H1 (cell line): ENCODE measurements around the gene MYBL2. TPM values are rescaled to one million over a fixed set of nuclear protein-coding genes. Genes with fewer than 3 reads are reported as not detected.

ENCODE experiments used
- CTCF ChIA-PET: fragments of 300-600 bp; sonication (Branson Sonifier 250); formaldehyde crosslinking; loops from one replicate; lab custom pipeline; 2021; ENCODE audit not compliant: partially characterized antibody; lab: Charles Lee
- POLR2A ChIA-PET: fragments of 300-600 bp; sonication (Branson Sonifier 250); formaldehyde crosslinking; loops from one replicate; lab custom pipeline; 2021; ENCODE audit warnings: inconsistent platforms; ENCODE audit not compliant: partially characterized antibody; lab: Charles Lee
- DNase-seq, 2 experiments: peaks; one replicate each; pipeline versions ENCODE4 v3.0.0 to v3.0.0-alpha.2; 2010 to 2022; ENCODE audit warnings: low spot score in 2 of 2, low read depth in 1 of 2, mixed read lengths in 1 of 2
- FAIRE-seq: peaks from 2 replicates; lab custom pipeline; 2011; peaks lifted over from hg19 to GRCh38; lab: Jason Lieb, UNC
- H2AFZ ChIP-seq: 2 replicates; pipeline ENCODE4 v1.8.1; 2012; ENCODE audit warnings: low read length, inconsistent platforms
- H2AK5ac ChIP-seq: 2 replicates; pipeline ENCODE4 v1.6.1; 2013; ENCODE audit warnings: low read depth, low read length
- H2BK120ac ChIP-seq: replicated peaks from 2 replicates; pipeline ENCODE3; 2013; ENCODE audit warnings: low read depth, low read length, inconsistent platforms
- H2BK12ac ChIP-seq: 2 replicates; pipeline ENCODE4 v1.6.1; 2013; ENCODE audit warnings: low read depth, low read length
- H2BK15ac ChIP-seq: 2 replicates; pipeline ENCODE4 v1.6.1; 2013; ENCODE audit warnings: low read length
- H2BK20ac ChIP-seq: 2 replicates; pipeline ENCODE4 v1.6.1; 2013; ENCODE audit warnings: low read length
- H2BK5ac ChIP-seq: 2 replicates; pipeline ENCODE4 v1.6.1; 2013; ENCODE audit warnings: low read depth, low read length
- H3K14ac ChIP-seq: 2 replicates; pipeline ENCODE4 v1.6.1; 2013; ENCODE audit warnings: inconsistent platforms; ENCODE audit not compliant: insufficient read length
- H3K18ac ChIP-seq: 2 replicates; pipeline ENCODE4 v1.6.1; 2013; ENCODE audit warnings: low read length; ENCODE audit errors: extremely low read depth
- H3K23ac ChIP-seq: 2 replicates; pipeline ENCODE4 v1.6.1; 2013; ENCODE audit warnings: inconsistent platforms; ENCODE audit not compliant: insufficient read length
- H3K23me2 ChIP-seq: 2 replicates; pipeline ENCODE4 v1.6.1; 2013; ENCODE audit warnings: low read depth, low read length
- H3K27ac ChIP-seq: 2 replicates; pipeline ENCODE4 v1.6.1; 2011; ENCODE audit warnings: low read depth, low read length, inconsistent platforms
- H3K27me3 ChIP-seq, 4 experiments: replicated peaks in 1 of 4; 1 replicate in 1 of 4; 2 replicates in 3 of 4; pipeline versions ENCODE4 v1.6.1 to v1.8.1; 2011 to 2013; ENCODE audit warnings: low read length in 3 of 4, mild to moderate bottlenecking in 3 of 4, inconsistent platforms in 2 of 4, mixed read lengths in 2 of 4, moderate library complexity in 1 of 4; ENCODE audit not compliant: control insufficient read depth in 3 of 4, insufficient read depth in 3 of 4; ENCODE audit errors: extremely low read depth in 1 of 4
- H3K36me3 ChIP-seq, 4 experiments: 2 replicates each; pipeline versions ENCODE4 v1.6.1 to v1.8.1; 2011 to 2013; ENCODE audit warnings: mild to moderate bottlenecking in 4 of 4, low read length in 3 of 4, moderate library complexity in 2 of 4, control low read depth in 1 of 4, inconsistent platforms in 1 of 4; ENCODE audit not compliant: insufficient read depth in 4 of 4, control insufficient read depth in 2 of 4
- H3K4ac ChIP-seq: replicated peaks from 2 replicates; pipeline ENCODE3; 2013; ENCODE audit warnings: low read length, low read depth, mixed read lengths, inconsistent platforms; ENCODE audit not compliant: insufficient read length
- H3K4me1 ChIP-seq, 4 experiments: replicated peaks in 1 of 4; 1 replicate in 1 of 4; 2 replicates in 3 of 4; pipeline versions ENCODE4 v1.6.1 to v1.8.1; 2011 to 2013; ENCODE audit warnings: low read length in 3 of 4, inconsistent platforms in 2 of 4, mixed read lengths in 1 of 4; ENCODE audit not compliant: insufficient read depth in 4 of 4, control insufficient read depth in 3 of 4
- H3K4me2 ChIP-seq, 2 experiments: 2 replicates each; pipeline versions ENCODE4 v1.6.1 to v1.8.1; 2011 to 2013; ENCODE audit warnings: low read depth in 2 of 2, low read length in 2 of 2, control low read depth in 1 of 2, inconsistent platforms in 1 of 2, mild to moderate bottlenecking in 1 of 2; ENCODE audit not compliant: insufficient read depth in 1 of 2
- H3K4me3 ChIP-seq, 4 experiments: fragments of 200-600, 300-600 bp in 1 of 4; sonication (generic), shearing (Covaris generic), sonication (Bioruptor Twin) in 1 of 4; 2 replicates each; pipeline versions ENCODE4 v1.5.1 to v1.8.1; 2011 to 2016; ENCODE audit warnings: low read length in 4 of 4, low read depth in 3 of 4, control low read depth in 2 of 4, inconsistent platforms in 2 of 4, mild to moderate bottlenecking in 2 of 4, mixed read lengths in 1 of 4, moderate library complexity in 1 of 4; ENCODE audit not compliant: insufficient read depth in 2 of 4; ENCODE audit errors: extremely low read depth in 1 of 4
- H3K56ac ChIP-seq: replicated peaks from 2 replicates; pipeline ENCODE3; 2013; ENCODE audit warnings: low read depth, mild to moderate bottlenecking, mixed read lengths, low read length, inconsistent platforms; ENCODE audit not compliant: insufficient read length
- H3K79me1 ChIP-seq: 2 replicates; pipeline ENCODE4 v1.6.1; 2013; ENCODE audit warnings: low read depth, low read length, control low read depth
- H3K79me2 ChIP-seq, 2 experiments: 2 replicates each; pipeline versions ENCODE4 v1.6.1 to v1.8.1; 2012 to 2013; ENCODE audit warnings: low read length in 2 of 2, mild to moderate bottlenecking in 2 of 2, inconsistent platforms in 1 of 2; ENCODE audit not compliant: insufficient read depth in 2 of 2, control insufficient read depth in 1 of 2
- H3K9ac ChIP-seq, 4 experiments: replicated peaks in 1 of 4; 1 replicate in 1 of 4; 2 replicates in 3 of 4; pipeline versions ENCODE4 v1.6.1 to v1.8.1; 2011 to 2013; ENCODE audit warnings: low read depth in 3 of 4, low read length in 3 of 4, control low read depth in 2 of 4, mild to moderate bottlenecking in 2 of 4, moderate library complexity in 2 of 4, inconsistent platforms in 1 of 4; ENCODE audit errors: extremely low read depth in 1 of 4
- H3K9me3 ChIP-seq, 2 experiments: 2 replicates each; pipeline versions ENCODE4 v1.6.1 to v1.8.1; 2012 to 2013; ENCODE audit warnings: mild to moderate bottlenecking in 2 of 2, moderate library complexity in 2 of 2, control low read depth in 1 of 2, inconsistent platforms in 1 of 2, low read depth in 1 of 2, low read length in 1 of 2, mixed read lengths in 1 of 2; ENCODE audit not compliant: insufficient read depth in 2 of 2
- H4K20me1 ChIP-seq, 2 experiments: replicated peaks in 1 of 2; 2 replicates each; pipeline versions ENCODE3 to v1.8.1; 2011 to 2013; ENCODE audit warnings: inconsistent platforms in 2 of 2, low read length in 2 of 2, mild to moderate bottlenecking in 1 of 2; ENCODE audit not compliant: insufficient read depth in 2 of 2, control insufficient read depth in 1 of 2
- H4K5ac ChIP-seq: 2 replicates; pipeline ENCODE4 v1.6.1; 2013; ENCODE audit warnings: low read length, low read depth, mixed read lengths, inconsistent platforms; ENCODE audit not compliant: insufficient read length
- H4K8ac ChIP-seq: 2 replicates; pipeline ENCODE4 v1.8.0; 2013; ENCODE audit warnings: mild to moderate bottlenecking, moderate library complexity, low read length, inconsistent platforms; ENCODE audit not compliant: insufficient read depth; ENCODE audit errors: extremely low read depth
- H4K91ac ChIP-seq: replicated peaks from 2 replicates; pipeline ENCODE3; 2013; ENCODE audit warnings: low read length, mixed read lengths, inconsistent platforms; ENCODE audit not compliant: insufficient read length
- JUND ChIP-seq: IDR thresholded peaks from 2 replicates; pipeline ENCODE4 v1.6.1; 2011; ENCODE audit warnings: mild to moderate bottlenecking, improper control_type of control experiment, low read length
- KDM5A ChIP-seq: fragments of 200-600 bp; IDR thresholded peaks from 2 replicates; pipeline ENCODE4 v1.7.1; 2012; ENCODE audit warnings: mild to moderate bottlenecking, low read length, inconsistent platforms, mixed read lengths
- YY1 ChIP-seq: IDR thresholded peaks from 2 replicates; pipeline ENCODE4 v1.6.1; 2011; ENCODE audit warnings: low read depth, mild to moderate bottlenecking, low read length
- WGBS, 2 experiments: shearing (Covaris generic) in 1 of 2; methylation state at CpG; one replicate each; pipeline versions ENCODE4 v1.1.6 to v1.1.7; 2013 to 2015; ENCODE audit warnings: low lambda C conversion rate in 2 of 2, mixed read lengths in 2 of 2, inconsistent platforms in 1 of 2, low coverage in 1 of 2, missing lambda C conversion rate in 1 of 2; ENCODE audit not compliant: insufficient replicate concordance in 2 of 2, insufficient coverage in 1 of 2, insufficient read length in 1 of 2; ENCODE audit errors: extremely low coverage in 1 of 2, missing lambda C conversion rate in 1 of 2; 5-methylcytosine and 5-hydroxymethylcytosine counted together
- polyA plus RNA-seq, 7 experiments: library from polyadenylated mRNA; depleted of rRNA in 3 of 7; stranded (reverse) in 5 of 7; unstranded in 2 of 7; fragments of >200 nt in 5 of 7; fragments of 200-250 nt in 2 of 7; gene quantifications; 1 replicate in 5 of 7; 2 replicates in 1 of 7; 4 replicates in 1 of 7; pipeline versions ENCODE4 v1.2.1 to v1.2.3, GENCODE V29; 2011 to 2013; ENCODE audit warnings: missing spikeins in 2 of 7, mixed read lengths in 2 of 7
- total RNA-seq: library from RNA; stranded (reverse); fragmentation: NEBNext Ultra II Directional; extraction: Animal tissue kit (Norgen Biotek cat#: 25700); gene quantifications from 2 replicates; pipeline ENCODE4 v1.2.1, GENCODE V29; 2021

The MYBL2 gene
- total and polyA plus RNA-seq, 2 of the 8 experiments (the other 6 are each of a cell fraction or from before 2014, with no cell fraction given) = 75.3 to 207 TPM

- H2AK5ac ChIP-seq = no peak overlapping the region
- TF ChIP-seq JUND (no peak), KDM5A (no peak), YY1 (no peak)
- POLR2A ChIA-PET = no interaction called here
- CTCF ChIA-PET = no interaction called here
- H3K23me2 ChIP-seq = 0 out of 2 replicates have a peak, but pooled peaks cover 2% of the 10 kb centered on the region
- 96% methylated on average over 6 of the region's 6 CpGs; no CpG with 5 or more reads in 1 of the 2 experiments for WGBS, 2 experiments
- H3K4me3 ChIP-seq = no peak overlapping the region
- no peak overlapping the region for H4K5ac ChIP-seq
- H2AFZ ChIP-seq = no peak overlapping the region
- H3K4me1 ChIP-seq = no peaks in the 10 kb centered on the region
- FAIRE-seq = no peak
- no peak overlapping the region for H2BK20ac ChIP-seq
- no peak overlapping the region for H2BK120ac ChIP-seq
- no peak overlapping the region for H3K27ac ChIP-seq
- no peak overlapping the region for H3K4me2 ChIP-seq
- H3K14ac ChIP-seq = no peak overlapping the region
- DNase-seq = no peak
- H4K91ac ChIP-seq = no peak overlapping the region
- H3K79me1 ChIP-seq = no peaks in the 10 kb centered on the region; the same call in none of the 2 replicates
- H3K4ac ChIP-seq = no peak overlapping the region
- H3K23ac ChIP-seq = no peak overlapping the region
- H3K18ac ChIP-seq = no peak overlapping the region
- H3K36me3 ChIP-seq = peaks cover 12 to 28% (median 24%) of the 10 kb centered on the region in 4 experiments; a peak in 6 of 8 replicates
- H3K9ac ChIP-seq = no peak overlapping the region
- H2BK5ac ChIP-seq = no peak overlapping the region
- no peak overlapping the region for H4K8ac ChIP-seq
- H2BK12ac ChIP-seq = no peak overlapping the region
- H3K79me2 ChIP-seq = no peaks in the 10 kb centered on the region; a peak in 1 of 4 replicates
- no peak overlapping the region for H3K56ac ChIP-seq
- H4K20me1 ChIP-seq = peaks cover 1 to 2% of the 10 kb centered on the region in 2 experiments
- no peak overlapping the region for H2BK15ac ChIP-seq
- no peaks in the 10 kb centered on the region for H3K9me3 ChIP-seq
- H3K27me3 ChIP-seq = no peaks in the 10 kb centered on the region
Measured at GRCh38 chr20:43715511-43715910, 48.6 kb downstream of the MYBL2 start.
